ENCODE results near the gene NELFCD. TPM values are rescaled to one million over a fixed set of nuclear protein-coding genes. Genes with fewer than 3 reads are reported as not detected.

The NELFCD gene
- total RNA-seq, 3 donors from 2014 or later = 50.1 to 78.7 (median 77.7) TPM

GRCh38 chr20:58989196-58989595 is 8.1 kb downstream of the NELFCD start:
- DNase-seq (ENCODE audit: low spot score in 2 of 2) = no peak
- Histone ChIP-seq H3K27me3 (no peaks in the 10 kb centered on the region), H3K9me3 (no peaks in the 10 kb centered on the region), H3K4me3 (no peak overlapping the region), H3K27ac (no peak overlapping the region), H3K4me1 (peaks cover 0 to 2% of the 10 kb centered on the region in 2 donors), H3K36me3 (peaks cover 18% of the 10 kb centered on the region)
- TF ChIP-seq CTCF (IDR thresholded peaks at IDR 0.05) (no peak), POLR2A (IDR thresholded peaks at IDR 0.05) (no peak), POLR2AphosphoS5 (IDR thresholded peaks at IDR 0.05) (no peak)
- intact Hi-C loops (cut with DNase I; ENCODE audit: low total_unique reads) = loop anchor here (10.0 kb wide), 1 partner anchor 94 kb away; no protein-coding TSS in a partner anchor

GRCh38 chr20:58990651-58991445 is 9.8 kb downstream of the NELFCD start:
- no peak overlapping the region for H3K4me3 ChIP-seq

GRCh38 chr20:58991715-58992114 is 10.7 kb downstream of the NELFCD start:
- Histone ChIP-seq H3K9me3 (no peaks in the 10 kb centered on the region), H3K27ac (no peak overlapping the region), H3K4me1 (no peaks in the 10 kb centered on the region), H3K36me3 (peaks cover 25% of the 10 kb centered on the region), H3K27me3 (no peaks in the 10 kb centered on the region), H3K4me3 (no peak overlapping the region)
- TF ChIP-seq POLR2A (IDR thresholded peaks at IDR 0.05) (no peak), POLR2AphosphoS5 (IDR thresholded peaks at IDR 0.05) (no peak), CTCF (IDR thresholded peaks at IDR 0.05) (no peak)
- DNase-seq (ENCODE audit: low spot score in 2 of 2) = no peak
- intact Hi-C loops (cut with DNase I; ENCODE audit: low total_unique reads) = no loop called here

More at GRCh38 chr20:58990651-58991445, 9.8 kb downstream of the NELFCD start:
- no peak for DNase-seq (ENCODE audit: low spot score in 2 of 2)
- no peaks in the 10 kb centered on the region for H3K4me1 ChIP-seq
- no peak overlapping the region for H3K27ac ChIP-seq
- no peak for TF ChIP-seq POLR2AphosphoS5 (IDR thresholded peaks at IDR 0.05)
- TF ChIP-seq POLR2A (IDR thresholded peaks at IDR 0.05) = no peak
- no peak for TF ChIP-seq CTCF (IDR thresholded peaks at IDR 0.05)
- peaks cover 25% of the 10 kb centered on the region for H3K36me3 ChIP-seq
- no peaks in the 10 kb centered on the region for H3K9me3 ChIP-seq
- H3K27me3 ChIP-seq = no peaks in the 10 kb centered on the region
- intact Hi-C loops (cut with DNase I; ENCODE audit: low total_unique reads) = no loop called here

GRCh38 chr20:58992911-58993310 is 11.9 kb downstream of the NELFCD start:
- DNase-seq (ENCODE audit: low spot score in 2 of 2) = no peak
- H3K4me3 ChIP-seq = no peak overlapping the region
- intact Hi-C loops (cut with DNase I; ENCODE audit: low total_unique reads) = no loop called here

More at GRCh38 chr20:58992911-58993310, 11.9 kb downstream of the NELFCD start:
- Histone ChIP-seq H3K27ac (no peak overlapping the region), H3K27me3 (no peaks in the 10 kb centered on the region), H3K36me3 (peaks cover 25% of the 10 kb centered on the region), H3K4me1 (no peaks in the 10 kb centered on the region), H3K9me3 (no peaks in the 10 kb centered on the region)
- TF ChIP-seq POLR2AphosphoS5 (IDR thresholded peaks at IDR 0.05) (no peak), CTCF (IDR thresholded peaks at IDR 0.05) (no peak), POLR2A (IDR thresholded peaks at IDR 0.05) (no peak)
